ENCODE data around the gene GALNT14.

GALNT14 gene

GRCh38 chr2:31054842-31055388 lies 83.3 kb downstream of the GALNT14 start:
- DNase-seq, result no peak

- no peak for DNase-seq
These were observed 84.1 kb downstream of the GALNT14 start for GRCh38 chr2:31053929-31054782.

GRCh38 chr2:31052284-31052683 lies 86.0 kb downstream of the GALNT14 start:
- no peak for DNase-seq

- DNase-seq, result no peak
These were observed 86.7 kb downstream of the GALNT14 start for GRCh38 chr2:31051258-31052140.

- no peak for DNase-seq
These were observed 88.2 kb downstream of the GALNT14 start for GRCh38 chr2:31049916-31050588.

- no peak for DNase-seq
These were observed 89.0 kb downstream of the GALNT14 start for GRCh38 chr2:31049264-31049663.

GRCh38 chr2:31047599-31047998 lies 90.6 kb downstream of the GALNT14 start:
- DNase-seq, result no peak

GRCh38 chr2:31038385-31038784 lies 99.9 kb downstream of the GALNT14 start:
- no peak for DNase-seq

GRCh38 chr2:31037058-31037457 lies 101.2 kb downstream of the GALNT14 start:
- DNase-seq, result no peak

- no peak for DNase-seq
These were observed 105.2 kb downstream of the GALNT14 start for GRCh38 chr2:31033032-31033431.

- DNase-seq, result no peak
These were observed 105.8 kb downstream of the GALNT14 start for GRCh38 chr2:31032475-31032874.

- DNase-seq, result no peak
These were observed 107.0 kb downstream of the GALNT14 start for GRCh38 chr2:31031132-31031706.

- DNase-seq, result no peak
These were observed 109.8 kb downstream of the GALNT14 start for GRCh38 chr2:31028417-31028816.

- DNase-seq, result no peak
These were observed 110.7 kb downstream of the GALNT14 start for GRCh38 chr2:31027549-31027948.

GRCh38 chr2:31023541-31023940 lies 114.7 kb downstream of the GALNT14 start:
- no peak for DNase-seq

- DNase-seq, result no peak
These were observed 117.5 kb downstream of the GALNT14 start for GRCh38 chr2:31020713-31021112.

GRCh38 chr2:31018280-31018679 lies 120.0 kb downstream of the GALNT14 start:
- DNase-seq, result no peak

- DNase-seq, result no peak
These were observed 121.6 kb downstream of the GALNT14 start for GRCh38 chr2:31016648-31017047.

- DNase-seq, result no peak
These were observed 123.7 kb downstream of the GALNT14 start for GRCh38 chr2:31014516-31014915.

GRCh38 chr2:31013301-31013700 lies 124.9 kb downstream of the GALNT14 start:
- DNase-seq, result no peak

GRCh38 chr2:31012406-31012805 lies 125.8 kb downstream of the GALNT14 start:
- no peak for DNase-seq

GRCh38 chr2:31011587-31011986 lies 126.7 kb downstream of the GALNT14 start:
- no peak for DNase-seq
